GM12891 (cell line): ENCODE measurements around the gene GLIPR2.

Experiments
- POLR2A ChIP-seq: IDR thresholded peaks from 2 replicates; pipeline ENCODE4 v1.6.1; 2011; ENCODE audit warnings: low read depth, low read length, control low read depth
- POLR2AphosphoS5 ChIP-seq: IDR thresholded peaks from 2 replicates; pipeline ENCODE4 v1.6.1; 2011; ENCODE audit warnings: low read depth, low read length, control low read depth
- POU2F2 ChIP-seq: IDR thresholded peaks from 2 replicates; pipeline ENCODE4 v1.6.1; 2011; ENCODE audit warnings: low read depth, mild to moderate bottlenecking, control low read depth, low read length, moderate library complexity
- TAF1 ChIP-seq: IDR thresholded peaks from 2 replicates; pipeline ENCODE4 v1.6.1; 2011; ENCODE audit warnings: low read depth, low read length, control low read depth

DNA sequence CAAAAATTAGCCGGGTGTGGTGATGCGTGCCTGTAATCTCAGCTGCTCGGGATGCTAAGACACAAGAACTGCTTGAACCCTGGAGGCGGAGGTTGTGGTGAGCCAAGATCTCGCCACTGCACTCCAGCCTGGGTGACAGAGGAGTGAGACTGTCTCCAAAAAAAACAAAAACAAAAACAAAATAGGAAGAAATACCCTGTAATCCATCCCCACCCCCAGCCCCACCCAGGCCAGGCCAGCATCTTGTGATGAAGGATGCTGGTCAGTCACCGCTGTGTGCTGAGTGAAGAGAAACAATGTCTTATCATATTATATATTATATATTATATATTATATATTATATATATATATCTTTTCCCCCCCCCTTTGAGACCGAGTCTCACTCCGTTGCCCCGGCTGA, 17.2 kb downstream of the GLIPR2 start:
- TF ChIP-seq POLR2A, result no peak
- TF ChIP-seq POLR2AphosphoS5, result no peak
- no peak for TF ChIP-seq TAF1
- no peak for TF ChIP-seq POU2F2
